Measurements from ENCODE around the gene AKR1D1.
"Not testable (repeated sequence)": the region's sequence is repeated elsewhere in the genome, so short reads cannot be mapped to it uniquely, and the experiment has no call there.

Gene AKR1D1

GRCh38 chr7:138138244-138138643 is 62.0 kb downstream of the AKR1D1 start:
- no peak overlapping the region for H3K23ac ChIP-seq (ENCODE audit: low read length)
- H3K9ac ChIP-seq (ENCODE audit: low read length) = no peak overlapping the region
- H3K27me3 ChIP-seq (ENCODE audit: insufficient read depth, low read length, poor library complexity) = no peaks in the 10 kb centered on the region
- H2BK15ac ChIP-seq (replicated peaks; ENCODE audit: low read depth) = no peak overlapping the region
- H3K4me1 ChIP-seq (ENCODE audit: control insufficient read depth, low read depth, low read length) = no peaks in the 10 kb centered on the region
- H2BK120ac ChIP-seq (ENCODE audit: low read depth, low read length) = no peak overlapping the region
- H2BK5ac ChIP-seq (ENCODE audit: low read length) = no peak overlapping the region
- H3K4me3 ChIP-seq (ENCODE audit: low read length) = no peak overlapping the region
- H3K56ac ChIP-seq (ENCODE audit: low read length) = no peak overlapping the region
- H3K27ac ChIP-seq (ENCODE audit: low read depth, low read length) = no peak overlapping the region
- no peak overlapping the region for H4K5ac ChIP-seq (ENCODE audit: low read length)
- no peak overlapping the region for H3K4ac ChIP-seq (ENCODE audit: low read depth, low read length)
- H2AK5ac ChIP-seq (ENCODE audit: low read length) = no peak overlapping the region
- no peaks in the 10 kb centered on the region for H3K36me3 ChIP-seq (ENCODE audit: control insufficient read depth, insufficient read depth, low read length)
- no peaks in the 10 kb centered on the region for H3K79me2 ChIP-seq (ENCODE audit: control insufficient read depth, insufficient read depth, low read length)
- H4K8ac ChIP-seq (ENCODE audit: low read depth, low read length) = no peak overlapping the region
- H3K18ac ChIP-seq (ENCODE audit: low read length) = no peak overlapping the region
- H3K79me1 ChIP-seq (ENCODE audit: low read length) = no peaks in the 10 kb centered on the region
- no peak for DNase-seq
- 100% methylated on average over 1 of the region's 3 CpGs for WGBS (ENCODE audit: extremely low coverage, insufficient coverage, low lambda C conversion rate)
- no peak overlapping the region for H3K4me2 ChIP-seq (ENCODE audit: low read length)

DNA sequence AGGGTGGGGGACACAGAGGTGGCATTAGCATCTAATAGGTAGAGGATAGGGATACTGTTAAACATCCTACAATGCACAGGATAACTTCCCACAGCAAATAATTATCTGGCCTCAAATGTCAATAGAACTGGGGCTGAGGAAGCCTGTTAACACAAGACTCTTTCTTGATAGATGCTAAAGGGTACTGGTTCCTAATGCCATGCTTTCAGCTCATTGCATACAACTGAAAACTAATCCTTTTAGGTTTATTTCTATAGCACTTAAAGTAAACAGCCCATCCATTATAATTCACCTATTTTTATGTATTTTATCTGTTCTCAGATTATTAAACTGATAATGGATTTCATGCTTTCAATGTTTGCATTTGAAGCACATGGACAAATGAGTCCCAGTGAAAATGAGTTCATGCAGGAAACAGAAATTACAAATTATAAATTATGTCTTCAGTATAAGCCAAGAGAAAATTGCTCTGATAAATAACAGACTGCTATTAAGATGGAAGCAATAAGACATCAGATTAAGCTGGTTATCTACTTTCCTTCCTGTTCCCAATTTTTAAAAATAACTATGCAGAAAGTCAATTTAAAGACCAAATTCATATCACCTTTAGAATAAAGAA is 66.4 kb downstream of the AKR1D1 start:
- H3K79me2 ChIP-seq (ENCODE audit: control insufficient read depth, insufficient read depth, low read length) = no peaks in the 10 kb centered on the region
- H4K5ac ChIP-seq (ENCODE audit: low read length) = no peak overlapping the region
- H3K23ac ChIP-seq (ENCODE audit: low read length) = no peak overlapping the region
- H2BK120ac ChIP-seq (ENCODE audit: low read depth, low read length) = no peak overlapping the region
- no peak overlapping the region for H3K4ac ChIP-seq (ENCODE audit: low read depth, low read length)
- H3K4me1 ChIP-seq (ENCODE audit: control insufficient read depth, low read depth, low read length) = no peaks in the 10 kb centered on the region
- no peak overlapping the region for H2AK5ac ChIP-seq (ENCODE audit: low read length)
- no peaks in the 10 kb centered on the region for H3K36me3 ChIP-seq (ENCODE audit: control insufficient read depth, insufficient read depth, low read length)
- no peak overlapping the region for H3K4me2 ChIP-seq (ENCODE audit: low read length)
- H3K56ac ChIP-seq (ENCODE audit: low read length) = no peak overlapping the region
- no peak overlapping the region for H2BK15ac ChIP-seq (replicated peaks; ENCODE audit: low read depth)
- no peak overlapping the region for H4K8ac ChIP-seq (ENCODE audit: low read depth, low read length)
- H3K4me3 ChIP-seq (ENCODE audit: low read length) = no peak overlapping the region
- no peaks in the 10 kb centered on the region for H3K79me1 ChIP-seq (ENCODE audit: low read length)
- H3K27me3 ChIP-seq (ENCODE audit: insufficient read depth, low read length, poor library complexity) = no peaks in the 10 kb centered on the region
- no peak overlapping the region for H2BK5ac ChIP-seq (ENCODE audit: low read length)
- no peak overlapping the region for H3K9ac ChIP-seq (ENCODE audit: low read length)
- DNase-seq = no peak
- H3K18ac ChIP-seq (ENCODE audit: low read length) = no peak overlapping the region
- no peak overlapping the region for H3K27ac ChIP-seq (ENCODE audit: low read depth, low read length)

- H4K8ac ChIP-seq (ENCODE audit: low read depth, low read length) = no peak overlapping the region
- no peak overlapping the region for H3K56ac ChIP-seq (ENCODE audit: low read length)
- no CpG with 5 or more reads among the region's 2 CpGs for WGBS (ENCODE audit: extremely low coverage, insufficient coverage, low lambda C conversion rate)
- H3K79me1 ChIP-seq (ENCODE audit: low read length) = no peaks in the 10 kb centered on the region
- H3K23ac ChIP-seq (ENCODE audit: low read length) = no peak overlapping the region
- H2BK120ac ChIP-seq (ENCODE audit: low read depth, low read length) = no peak overlapping the region
- no peak overlapping the region for H2BK15ac ChIP-seq (replicated peaks; ENCODE audit: low read depth)
- no peaks in the 10 kb centered on the region for H3K27me3 ChIP-seq (ENCODE audit: insufficient read depth, low read length, poor library complexity)
- H3K4me2 ChIP-seq (ENCODE audit: low read length) = no peak overlapping the region
- no peak overlapping the region for H3K4me3 ChIP-seq (ENCODE audit: low read length)
- no peak overlapping the region for H3K4ac ChIP-seq (ENCODE audit: low read depth, low read length)
- no peak overlapping the region for H3K9ac ChIP-seq (ENCODE audit: low read length)
- H3K79me2 ChIP-seq (ENCODE audit: control insufficient read depth, insufficient read depth, low read length) = no peaks in the 10 kb centered on the region
- H3K36me3 ChIP-seq (ENCODE audit: control insufficient read depth, insufficient read depth, low read length) = no peaks in the 10 kb centered on the region
- H2AK5ac ChIP-seq (ENCODE audit: low read length) = no peak overlapping the region
- H3K27ac ChIP-seq (ENCODE audit: low read depth, low read length) = no peak overlapping the region
- H4K5ac ChIP-seq (ENCODE audit: low read length) = no peak overlapping the region
- no peak overlapping the region for H3K18ac ChIP-seq (ENCODE audit: low read length)
- no peak overlapping the region for H2BK5ac ChIP-seq (ENCODE audit: low read length)
- no peak for DNase-seq
- H3K4me1 ChIP-seq (ENCODE audit: control insufficient read depth, low read depth, low read length) = no peaks in the 10 kb centered on the region
Measured at GRCh38 chr7:138144958-138145357, 68.7 kb downstream of the AKR1D1 start.

DNA sequence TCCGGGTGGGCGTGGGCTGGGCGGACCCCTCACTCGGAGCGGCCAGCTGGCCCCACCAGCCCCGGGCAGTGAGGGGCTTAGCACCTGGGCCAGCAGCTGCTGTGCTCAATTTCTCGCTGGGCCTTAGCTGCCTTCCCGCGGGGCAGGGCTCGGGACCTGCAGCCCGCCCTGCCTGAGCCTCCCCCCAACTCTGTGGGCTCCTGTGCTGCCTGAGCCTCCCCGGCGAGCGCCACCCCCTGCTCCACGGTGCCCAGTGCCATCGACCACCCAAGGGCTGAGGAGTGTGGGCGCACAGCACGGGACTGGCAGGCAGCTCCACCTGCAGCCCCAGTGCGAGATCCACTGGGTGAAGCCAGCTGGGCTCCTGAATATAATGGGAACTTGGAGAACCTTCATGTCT is 70.0 kb downstream of the AKR1D1 start:
- not testable (repeated sequence) for H3K56ac ChIP-seq (ENCODE audit: low read length); H4K8ac ChIP-seq (ENCODE audit: low read depth, low read length); H3K4me2 ChIP-seq (ENCODE audit: low read length); H3K27me3 ChIP-seq (ENCODE audit: insufficient read depth, low read length, poor library complexity); H3K4me3 ChIP-seq (ENCODE audit: low read length); H3K79me1 ChIP-seq (ENCODE audit: low read length); H3K4me1 ChIP-seq (ENCODE audit: control insufficient read depth, low read depth, low read length); H2BK15ac ChIP-seq (replicated peaks; ENCODE audit: low read depth); DNase-seq; H4K5ac ChIP-seq (ENCODE audit: low read length); H3K18ac ChIP-seq (ENCODE audit: low read length); H3K9ac ChIP-seq (ENCODE audit: low read length); H3K4ac ChIP-seq (ENCODE audit: low read depth, low read length); H3K27ac ChIP-seq (ENCODE audit: low read depth, low read length); H2BK120ac ChIP-seq (ENCODE audit: low read depth, low read length); H3K36me3 ChIP-seq (ENCODE audit: control insufficient read depth, insufficient read depth, low read length); H3K79me2 ChIP-seq (ENCODE audit: control insufficient read depth, insufficient read depth, low read length); H2AK5ac ChIP-seq (ENCODE audit: low read length); H3K23ac ChIP-seq (ENCODE audit: low read length); H2BK5ac ChIP-seq (ENCODE audit: low read length)
- no CpG with 5 or more reads among the region's 19 CpGs for WGBS (ENCODE audit: extremely low coverage, insufficient coverage, low lambda C conversion rate)

DNA sequence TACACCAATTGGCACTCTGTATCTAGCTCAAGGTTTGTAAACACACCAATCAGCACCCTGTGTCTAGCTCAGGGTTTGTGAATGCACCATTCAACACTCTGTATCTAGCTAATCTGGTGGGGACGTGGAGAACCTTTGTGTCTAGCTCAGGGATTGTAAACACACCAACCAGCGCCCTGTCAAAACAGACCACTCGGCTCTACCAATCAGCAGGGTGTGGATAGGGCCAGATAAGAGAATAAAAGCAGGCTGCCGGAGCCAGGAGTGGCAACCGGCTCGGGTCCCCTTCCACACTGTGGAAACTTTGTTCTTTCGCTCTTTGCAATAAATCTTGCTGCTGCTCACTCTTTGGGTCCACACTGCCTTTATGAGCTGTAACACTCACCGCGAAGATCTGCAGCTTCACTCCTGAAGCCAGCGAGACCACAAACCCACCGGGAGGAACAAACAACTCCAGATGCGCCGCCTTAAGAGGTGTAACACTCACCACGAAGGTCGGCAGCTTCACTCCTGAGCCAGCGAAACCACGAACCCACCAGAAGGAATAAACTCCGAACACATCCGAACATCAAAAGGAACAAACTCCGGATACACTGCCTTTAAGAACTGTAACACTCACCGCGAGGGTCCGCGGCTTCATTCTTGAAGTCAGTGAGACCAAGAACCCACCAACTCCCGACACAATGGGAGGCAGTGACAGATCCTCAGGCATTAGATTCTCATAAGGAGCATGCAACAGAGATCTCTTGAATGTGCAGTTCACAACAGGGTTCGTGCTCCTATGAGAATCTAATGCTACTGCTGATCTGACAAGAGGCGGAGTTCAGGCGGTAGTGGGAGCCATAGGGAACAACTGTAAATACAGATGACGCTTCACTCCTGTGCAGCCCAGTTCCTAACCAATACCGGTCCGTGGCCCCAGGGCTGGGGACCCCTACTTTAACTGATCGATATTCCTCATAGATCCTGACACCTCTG is 70.8 kb downstream of the AKR1D1 start:
- H3K23ac ChIP-seq (ENCODE audit: low read length); H3K56ac ChIP-seq (ENCODE audit: low read length); H3K9ac ChIP-seq (ENCODE audit: low read length); H2BK5ac ChIP-seq (ENCODE audit: low read length); H3K79me2 ChIP-seq (ENCODE audit: control insufficient read depth, insufficient read depth, low read length); H3K18ac ChIP-seq (ENCODE audit: low read length); H2BK15ac ChIP-seq (replicated peaks; ENCODE audit: low read depth); H2AK5ac ChIP-seq (ENCODE audit: low read length); DNase-seq; H3K27ac ChIP-seq (ENCODE audit: low read depth, low read length); H3K4me2 ChIP-seq (ENCODE audit: low read length); H2BK120ac ChIP-seq (ENCODE audit: low read depth, low read length); H3K4ac ChIP-seq (ENCODE audit: low read depth, low read length); H4K8ac ChIP-seq (ENCODE audit: low read depth, low read length); H3K36me3 ChIP-seq (ENCODE audit: control insufficient read depth, insufficient read depth, low read length); H3K79me1 ChIP-seq (ENCODE audit: low read length); H3K4me3 ChIP-seq (ENCODE audit: low read length); H4K5ac ChIP-seq (ENCODE audit: low read length); H3K4me1 ChIP-seq (ENCODE audit: control insufficient read depth, low read depth, low read length); H3K27me3 ChIP-seq (ENCODE audit: insufficient read depth, low read length, poor library complexity): not testable (repeated sequence)
- WGBS (ENCODE audit: extremely low coverage, insufficient coverage, low lambda C conversion rate) = no CpG with 5 or more reads among the region's 32 CpGs

All from mesendoderm (in vitro differentiated cells).